Activated B cell treated with CpG ODN at 0.5 μM for 24 hours (primary cell): ENCODE data around the gene RANGRF. TPM values are rescaled to one million over a fixed set of nuclear protein-coding genes. Genes with fewer than 3 reads are reported as not detected.

Experiments
- ATAC-seq: fragments of 200-7000 bp; cut with Tn5 transposase; one replicate; pipeline ENCODE4 v1.10.0; 2021; ENCODE audit warnings: low read depth, mild to moderate bottlenecking, moderate library complexity
- CTCF ChIA-PET: fragments of 350-600 bp; sonication (Branson Sonifier 250); formaldehyde crosslinking; loops from one replicate; lab custom pipeline; 2021; ENCODE audit warnings: antibody characterized with exemption; lab: Charles Lee
- POLR2A ChIA-PET: fragments of 350-600 bp; sonication (Branson Sonifier 250); formaldehyde crosslinking; loops from one replicate; lab custom pipeline; 2021; ENCODE audit warnings: antibody characterized with exemption; lab: Charles Lee
- DNase-seq: peaks from one replicate; pipeline ENCODE4 v3.0.0; 2022
- H3K27ac Mint-ChIP-seq: one replicate; pipeline ENCODE4 v1.8.0; 2020; ENCODE audit warnings: mixed read lengths
- H3K27me3 Mint-ChIP-seq: one replicate; pipeline ENCODE4 v1.8.0; 2021; ENCODE audit warnings: mixed read lengths
- H3K36me3 Mint-ChIP-seq: one replicate; pipeline ENCODE4 v1.8.0; 2021; ENCODE audit warnings: low read depth, mixed read lengths
- H3K4me1 Mint-ChIP-seq: one replicate; pipeline ENCODE4 v1.8.0; 2021; ENCODE audit warnings: mixed read lengths
- H3K4me3 Mint-ChIP-seq: one replicate; pipeline ENCODE4 v1.8.0; 2020; ENCODE audit warnings: mild to moderate bottlenecking, mixed read lengths
- H3K9me3 Mint-ChIP-seq: one replicate; pipeline ENCODE4 v1.8.0; 2020; ENCODE audit warnings: mixed read lengths
- intact Hi-C: fragments of 100-400 bp; cut with micrococcal nuclease; formaldehyde crosslinking; loops from one replicate; pipeline ENCODE4 v1.15.1; 2024
- total RNA-seq: library from RNA; stranded (reverse); gene quantifications from 2 replicates; pipeline ENCODE4 v1.2.3, GENCODE V29; 2022
- TF ChIP-seq, protein P1 (sequence below): fragments of 200-600 bp; IDR thresholded peaks from one replicate; pipeline ENCODE4 v1.8.0; 2022; ENCODE audit warnings: antibody characterized with exemption, mild to moderate bottlenecking

RANGRF gene
- total RNA-seq, 1 donor from 2014 or later: 50.1 TPM

DNA sequence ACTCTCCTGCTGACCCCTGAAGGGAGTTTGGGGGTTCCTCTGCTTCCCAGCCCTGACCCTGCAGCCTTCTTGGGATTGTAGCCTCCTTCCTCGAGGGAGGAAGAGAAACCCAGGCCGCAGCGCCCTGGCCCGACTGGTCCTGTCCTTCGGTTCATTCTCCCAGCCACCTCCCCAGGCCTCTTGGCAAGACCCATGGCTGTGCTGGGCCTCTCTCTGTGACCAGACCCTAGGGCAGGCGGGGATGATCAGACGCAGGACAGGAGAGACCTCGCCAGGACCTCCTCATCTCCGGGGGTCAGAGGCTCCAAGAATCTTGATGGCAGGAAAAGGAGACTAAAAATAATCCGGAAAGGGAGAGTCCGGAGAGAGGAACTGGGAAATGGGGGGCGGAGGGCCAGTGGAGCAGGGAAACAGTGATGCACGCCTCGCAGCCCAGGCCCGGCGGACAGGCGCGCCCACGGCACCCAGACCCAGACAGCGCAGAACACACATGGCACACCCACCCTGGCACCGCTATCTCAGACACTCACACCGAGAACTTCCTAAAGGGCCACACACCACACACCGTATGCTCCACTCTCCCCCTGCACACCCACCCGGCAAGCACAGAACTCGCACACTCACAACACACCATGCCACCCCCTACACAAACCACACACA, 22.8 kb downstream of the RANGRF start:
- Mint-ChIP-seq H3K27me3 (peaks cover 37% of the 10 kb centered on the region), H3K9me3 (no peaks in the 10 kb centered on the region), H3K27ac (no peak overlapping the region), H3K36me3 (no peaks in the 10 kb centered on the region), H3K4me1 (no peaks in the 10 kb centered on the region), H3K4me3 (no peak overlapping the region)
- POLR2A ChIA-PET: no interaction called here
- CTCF ChIA-PET: no interaction called here
- no peak for DNase-seq
- ATAC-seq: no peak
- TF ChIP-seq, protein P1, sequence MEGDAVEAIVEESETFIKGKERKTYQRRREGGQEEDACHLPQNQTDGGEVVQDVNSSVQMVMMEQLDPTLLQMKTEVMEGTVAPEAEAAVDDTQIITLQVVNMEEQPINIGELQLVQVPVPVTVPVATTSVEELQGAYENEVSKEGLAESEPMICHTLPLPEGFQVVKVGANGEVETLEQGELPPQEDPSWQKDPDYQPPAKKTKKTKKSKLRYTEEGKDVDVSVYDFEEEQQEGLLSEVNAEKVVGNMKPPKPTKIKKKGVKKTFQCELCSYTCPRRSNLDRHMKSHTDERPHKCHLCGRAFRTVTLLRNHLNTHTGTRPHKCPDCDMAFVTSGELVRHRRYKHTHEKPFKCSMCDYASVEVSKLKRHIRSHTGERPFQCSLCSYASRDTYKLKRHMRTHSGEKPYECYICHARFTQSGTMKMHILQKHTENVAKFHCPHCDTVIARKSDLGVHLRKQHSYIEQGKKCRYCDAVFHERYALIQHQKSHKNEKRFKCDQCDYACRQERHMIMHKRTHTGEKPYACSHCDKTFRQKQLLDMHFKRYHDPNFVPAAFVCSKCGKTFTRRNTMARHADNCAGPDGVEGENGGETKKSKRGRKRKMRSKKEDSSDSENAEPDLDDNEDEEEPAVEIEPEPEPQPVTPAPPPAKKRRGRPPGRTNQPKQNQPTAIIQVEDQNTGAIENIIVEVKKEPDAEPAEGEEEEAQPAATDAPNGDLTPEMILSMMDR: no peak
- intact Hi-C loops: no loop called here

DNA sequence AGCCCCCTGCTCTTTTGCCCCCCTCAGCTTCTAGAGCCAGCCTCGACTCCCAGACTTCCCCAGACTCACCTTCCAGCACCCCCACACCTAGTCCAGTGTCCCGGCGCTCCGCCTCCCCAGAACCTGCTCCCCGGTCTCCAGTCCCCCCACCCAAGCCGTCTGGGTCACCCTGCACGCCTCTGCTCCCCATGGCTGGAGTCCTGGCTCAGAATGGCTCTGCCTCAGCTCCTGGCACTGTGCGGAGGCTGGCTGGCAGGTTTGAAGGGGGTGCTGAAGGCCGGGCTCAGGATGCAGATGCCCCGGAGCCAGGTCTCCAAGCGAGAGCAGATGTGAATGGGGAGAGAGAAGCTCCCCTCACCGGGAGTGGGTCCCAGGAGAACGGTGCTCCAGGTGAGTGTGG, 23.8 kb downstream of the RANGRF start:
- CTCF ChIA-PET: no interaction called here
- Mint-ChIP-seq H3K4me3 (no peak overlapping the region), H3K4me1 (no peaks in the 10 kb centered on the region), H3K9me3 (no peaks in the 10 kb centered on the region), H3K27ac (no peak overlapping the region), H3K36me3 (no peaks in the 10 kb centered on the region), H3K27me3 (peaks cover 37% of the 10 kb centered on the region)
- intact Hi-C loops: no loop called here
- no peak for ATAC-seq
- POLR2A ChIA-PET: no interaction called here
- DNase-seq: no peak
- TF ChIP-seq, protein P1: no peak

DNA sequence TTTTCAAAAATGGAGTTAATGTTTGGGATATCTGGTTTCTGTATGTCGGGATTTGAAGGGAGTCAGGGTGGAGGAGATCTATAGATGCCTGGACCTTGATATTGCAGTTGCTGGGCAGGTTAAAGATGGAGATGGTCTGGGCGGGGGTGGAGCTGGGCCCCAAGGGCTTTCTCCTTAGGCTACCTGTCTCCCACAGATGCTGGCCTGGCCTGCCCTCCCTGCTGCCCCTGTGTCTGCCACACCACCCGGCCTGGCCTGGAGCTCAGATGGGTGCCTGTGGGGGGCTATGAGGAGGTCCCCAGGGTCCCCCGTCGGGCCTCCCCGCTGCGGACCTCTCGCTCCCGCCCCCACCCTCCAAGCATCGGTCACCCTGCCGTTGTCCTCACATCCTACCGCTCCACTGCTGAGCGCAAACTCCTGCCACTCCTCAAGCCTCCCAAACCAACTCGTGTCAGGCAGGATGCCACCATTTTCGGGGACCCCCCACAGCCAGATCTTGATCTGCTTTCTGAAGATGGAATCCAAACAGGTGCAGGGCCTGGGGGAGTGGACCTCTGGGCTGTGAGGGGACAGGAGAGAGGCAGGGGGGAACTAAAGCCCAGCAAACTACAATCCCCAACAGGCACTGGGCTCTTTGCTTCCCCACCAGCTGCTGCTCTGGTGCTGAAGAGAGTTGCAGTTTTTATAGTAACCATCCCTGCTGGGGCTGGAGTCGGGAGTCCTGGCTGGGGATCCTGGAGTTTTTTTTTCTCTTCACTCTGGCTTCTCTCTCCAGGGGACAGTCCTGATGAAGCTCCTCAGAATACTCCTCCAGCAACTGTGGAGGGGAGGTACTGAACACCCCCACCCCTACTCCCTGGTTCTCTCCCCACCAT, 24.5 kb downstream of the RANGRF start:
- TF ChIP-seq, protein P1: no peak
- CTCF ChIA-PET: no interaction called here
- DNase-seq (no peak), ATAC-seq (no peak)
- POLR2A ChIA-PET: no interaction called here
- H3K4me3 Mint-ChIP-seq: no peak overlapping the region
- H3K27ac Mint-ChIP-seq: no peak overlapping the region
- H3K4me1 Mint-ChIP-seq: no peaks in the 10 kb centered on the region
- H3K27me3 Mint-ChIP-seq: peaks cover 39% of the 10 kb centered on the region
- H3K9me3 Mint-ChIP-seq: no peaks in the 10 kb centered on the region
- intact Hi-C loops: no loop called here
- H3K36me3 Mint-ChIP-seq: no peaks in the 10 kb centered on the region

DNA sequence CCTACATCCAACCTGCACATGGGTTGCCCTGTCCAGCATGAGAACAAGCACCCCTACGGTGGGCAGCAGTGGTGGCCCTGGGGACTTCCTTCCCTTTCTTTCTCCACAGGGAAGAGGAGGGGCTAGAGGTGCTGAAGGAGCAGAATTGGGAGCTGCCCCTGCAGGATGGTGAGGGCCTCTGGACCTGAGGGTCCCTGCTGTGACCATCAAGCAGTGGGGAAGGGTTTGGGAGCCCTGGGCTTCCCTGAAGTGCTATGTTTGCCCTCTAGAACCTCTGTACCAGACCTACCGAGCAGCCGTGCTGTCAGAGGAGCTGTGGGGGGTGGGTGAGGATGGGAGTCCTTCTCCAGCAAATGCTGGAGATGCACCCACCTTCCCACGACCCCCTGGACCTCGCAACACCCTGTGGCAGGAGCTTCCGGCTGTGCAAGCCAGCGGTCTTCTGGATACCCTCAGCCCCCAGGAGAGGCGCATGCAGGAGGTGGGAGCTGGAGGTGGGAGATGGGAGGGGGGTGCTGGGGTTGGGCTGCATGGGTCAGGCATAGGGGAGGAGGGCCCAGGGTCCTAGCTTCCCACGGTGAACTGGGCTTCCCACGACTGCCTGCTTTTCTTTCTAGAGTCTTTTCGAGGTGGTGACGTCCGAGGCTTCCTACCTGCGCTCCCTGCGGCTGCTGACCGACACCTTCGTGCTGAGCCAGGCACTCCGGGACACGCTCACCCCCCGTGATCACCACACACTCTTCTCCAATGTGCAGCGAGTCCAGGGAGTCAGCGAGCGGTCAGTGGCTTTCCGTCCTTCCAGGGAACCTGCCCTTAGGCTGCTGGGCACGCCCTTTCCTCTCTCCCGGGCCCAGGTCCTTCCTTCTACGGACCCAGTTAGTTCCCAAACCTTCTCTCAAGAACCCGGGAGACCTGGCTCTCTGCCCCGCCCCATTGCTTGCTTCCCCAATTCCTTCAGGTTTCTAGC, 26.6 kb downstream of the RANGRF start:
- POLR2A ChIA-PET: no interaction called here
- intact Hi-C loops: no loop called here
- CTCF ChIA-PET: no interaction called here
- no peak for ATAC-seq
- DNase-seq: no peak
- Mint-ChIP-seq H3K36me3 (no peaks in the 10 kb centered on the region), H3K4me1 (no peaks in the 10 kb centered on the region), H3K27ac (no peak overlapping the region), H3K9me3 (no peaks in the 10 kb centered on the region), H3K27me3 (peaks cover 46% of the 10 kb centered on the region), H3K4me3 (no peak overlapping the region)
- TF ChIP-seq, protein P1: no peak
